HT-29 (cell line): ENCODE results near the gene HNMT. TPM values are rescaled to one million over a fixed set of nuclear protein-coding genes. Genes with fewer than 3 reads are reported as not detected.
"Not testable (repeated sequence)": the region's sequence is repeated elsewhere in the genome, so short reads cannot be mapped to it uniquely, and the experiment has no call there.

ENCODE experiments used
- DNase-seq: peaks from one replicate; pipeline ENCODE4 v3.0.0-alpha.2; 2015; ENCODE audit warnings: low spot score
- total RNA-seq: library from RNA; depleted of rRNA; stranded (reverse); fragments of >200 nt; shearing (Covaris generic); gene quantifications from 2 replicates; pipeline ENCODE4 v1.2.3, GENCODE V29; 2014

Gene HNMT
- total RNA-seq, 1 experiment from 2014 or later: 18.8 TPM

GRCh38 chr2:137946227-137946626 lies 18.0 kb upstream of the HNMT start:
- DNase-seq: no peak

- no peak for DNase-seq
Observed at GRCh38 chr2:137947032-137947727, 17.1 kb upstream of the HNMT start.

- peak; percentile 81 for DNase-seq
Observed at GRCh38 chr2:137947728-137948336, 16.4 kb upstream of the HNMT start.

- peak; percentile 3 for DNase-seq
Observed at GRCh38 chr2:137948894-137949293, 15.4 kb upstream of the HNMT start.

GRCh38 chr2:137950238-137950637 lies 14.0 kb upstream of the HNMT start:
- DNase-seq: no peak

GRCh38 chr2:137951586-137951985 lies 12.7 kb upstream of the HNMT start:
- no peak for DNase-seq

- no peak for DNase-seq
Observed at GRCh38 chr2:137952586-137953129, 11.6 kb upstream of the HNMT start.

- no peak for DNase-seq
Observed at GRCh38 chr2:137955536-137955935, 8.7 kb upstream of the HNMT start.

GRCh38 chr2:137957033-137957432 lies 7.2 kb upstream of the HNMT start:
- DNase-seq: no peak

- DNase-seq: no peak
Observed at GRCh38 chr2:137959166-137959565, 5.1 kb upstream of the HNMT start.

- no peak for DNase-seq
Observed at GRCh38 chr2:137960223-137960622, 4.0 kb upstream of the HNMT start.

GRCh38 chr2:137961602-137962001 lies 2.7 kb upstream of the HNMT start:
- no peak for DNase-seq

- DNase-seq: no peak
Observed at GRCh38 chr2:137963535-137964065, 673 bp upstream of the HNMT start.

- DNase-seq: no peak
Observed at GRCh38 chr2:137964859-137965459, 686 bp downstream of the HNMT start.

- no peak for DNase-seq
Observed at GRCh38 chr2:137966043-137966442, 1.8 kb downstream of the HNMT start.

GRCh38 chr2:137967042-137967441 lies 2.8 kb downstream of the HNMT start:
- DNase-seq: no peak

- DNase-seq: no peak
Observed at GRCh38 chr2:137968477-137969417, 4.5 kb downstream of the HNMT start.

GRCh38 chr2:137969418-137969765 lies 5.1 kb downstream of the HNMT start:
- peak; percentile 43 for DNase-seq

- no peak for DNase-seq
Observed at GRCh38 chr2:137969876-137970275, 5.6 kb downstream of the HNMT start.

- not testable (repeated sequence) for DNase-seq
Observed at GRCh38 chr2:137971259-137971658, 7.0 kb downstream of the HNMT start.

- DNase-seq: no peak
Observed at GRCh38 chr2:137973280-137973679, 9.0 kb downstream of the HNMT start.
